ENCODE data around the gene SCGB1D1.
"Not testable (repeated sequence)": the region's sequence is repeated elsewhere in the genome, so short reads cannot be mapped to it uniquely, and the experiment has no call there.

SCGB1D1 gene

DNA sequence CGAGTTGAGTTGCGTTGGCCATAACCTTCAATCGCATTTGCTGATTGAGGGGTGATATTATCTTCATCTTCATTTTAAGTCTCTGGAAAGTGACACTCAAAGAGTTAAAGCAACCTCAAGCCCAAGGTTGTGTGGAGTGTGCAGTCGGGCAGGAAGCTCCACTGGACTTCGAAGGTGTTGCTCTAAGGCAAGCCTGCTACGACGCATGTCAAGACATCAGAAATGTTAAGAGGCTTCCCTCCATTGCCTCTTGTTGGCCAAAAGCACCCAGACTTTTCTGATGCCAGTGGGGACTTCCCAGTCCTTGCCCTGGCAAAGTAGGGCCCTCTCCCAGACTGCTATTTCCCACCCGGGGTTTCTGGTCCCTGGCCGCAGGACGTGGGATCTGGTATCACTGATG, 23.6 kb upstream of the SCGB1D1 start:
- no peak for DNase-seq (ENCODE audit: low read depth, low spot score)

DNA sequence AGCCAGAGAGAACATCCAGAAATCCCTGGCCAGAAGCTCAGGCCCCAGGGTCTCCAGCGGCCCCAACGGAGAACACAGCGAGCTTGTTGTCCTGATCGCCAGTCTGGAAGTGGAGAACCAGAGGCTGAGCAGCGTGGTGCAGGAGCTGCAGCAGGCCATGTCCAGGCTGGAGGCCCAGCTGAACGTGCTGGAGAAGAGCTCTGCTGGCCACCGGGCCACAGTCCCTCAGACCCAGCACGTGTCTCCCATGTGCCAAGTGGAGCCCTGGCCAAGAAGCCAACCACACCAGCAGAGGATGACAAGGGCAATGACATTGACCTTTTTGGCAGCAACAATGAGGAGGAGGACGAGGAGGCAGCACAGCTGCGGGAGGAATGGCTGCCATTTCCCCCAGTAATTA, 20.6 kb upstream of the SCGB1D1 start:
- no peak for DNase-seq (ENCODE audit: low read depth, low spot score)

DNA sequence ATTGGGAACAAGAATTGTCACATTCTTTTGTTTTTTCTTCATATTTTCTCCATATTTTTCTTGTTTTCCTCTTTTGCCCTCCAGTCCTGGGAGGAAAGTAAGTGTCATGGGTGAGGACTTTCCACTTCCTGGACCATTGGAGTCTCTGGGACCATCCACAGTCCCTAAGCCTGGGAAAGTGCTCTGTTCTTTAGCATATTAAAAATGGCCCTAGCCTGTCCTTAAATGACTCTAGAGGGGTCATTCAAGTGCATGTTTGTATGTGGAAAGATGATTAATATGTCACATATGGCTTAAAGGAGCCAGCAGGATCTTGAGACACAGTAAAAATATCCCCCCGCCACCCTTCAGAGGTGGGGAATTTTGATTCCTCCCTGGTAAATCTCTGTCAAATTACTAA, 20.1 kb upstream of the SCGB1D1 start:
- no peak for DNase-seq (ENCODE audit: low read depth, low spot score)

DNA sequence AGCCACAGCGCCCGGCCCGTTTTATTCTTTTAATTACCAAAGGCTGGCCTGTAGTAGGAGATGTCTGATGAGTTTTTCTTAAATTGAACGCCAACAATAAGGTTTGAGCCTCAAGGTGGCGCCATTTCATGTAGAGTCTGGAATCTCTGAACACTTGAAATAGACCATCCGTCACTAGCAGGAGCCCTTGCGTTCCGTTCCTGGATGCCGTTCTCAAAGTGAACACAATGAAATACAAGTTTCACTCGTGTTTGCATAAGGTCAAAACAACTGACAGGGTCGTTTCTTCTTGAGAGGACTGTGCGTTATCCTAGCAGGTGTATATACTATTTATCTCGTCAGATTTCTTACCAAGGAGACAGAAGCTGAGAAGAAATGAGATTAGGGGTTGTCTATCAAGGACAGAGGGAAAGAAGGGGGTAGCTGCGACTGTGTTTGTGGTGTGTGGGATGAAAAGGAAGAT, 18.7 kb upstream of the SCGB1D1 start:
- DNase-seq (ENCODE audit: low read depth, low spot score), result peak; percentile 50

DNA sequence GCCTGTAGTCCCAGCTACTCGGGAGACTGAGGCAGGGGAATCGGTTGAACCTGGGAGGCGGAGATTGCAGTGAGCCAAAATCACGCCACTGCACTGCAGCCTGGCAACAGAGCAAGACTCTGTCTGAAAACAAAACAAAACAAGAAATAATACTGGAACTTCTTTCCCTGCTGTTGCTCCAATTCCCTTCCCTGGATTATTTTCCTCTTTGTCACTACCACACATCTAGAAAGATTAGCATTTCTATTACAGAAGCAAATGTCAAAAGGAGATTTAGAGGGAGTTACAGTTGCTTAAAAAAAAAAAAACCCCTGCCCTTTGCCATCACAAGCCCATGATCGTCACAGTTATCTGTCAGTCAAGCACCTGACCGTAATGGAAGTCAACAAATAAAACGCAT, 17.7 kb upstream of the SCGB1D1 start:
- DNase-seq (ENCODE audit: low read depth, low spot score), result no peak

DNA sequence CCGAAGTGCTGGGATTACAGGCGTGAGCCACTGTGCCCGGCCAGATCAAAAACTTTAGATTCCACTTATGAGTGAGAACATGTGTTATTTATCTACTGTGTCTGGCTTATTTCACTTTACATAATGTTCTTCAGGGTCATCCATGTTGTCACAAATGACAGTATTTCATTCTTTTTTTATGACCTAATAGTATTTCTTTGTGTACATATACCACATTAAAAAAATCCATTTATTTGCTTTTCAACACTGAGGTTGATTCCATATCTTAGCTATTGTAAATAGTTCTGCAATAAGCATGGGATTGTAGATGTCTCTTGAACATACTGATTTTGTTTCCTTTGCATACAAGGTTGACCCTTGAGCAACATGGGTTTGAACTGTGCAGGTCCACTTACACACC, 13.2 kb upstream of the SCGB1D1 start:
- DNase-seq (ENCODE audit: low read depth, low spot score), result no peak

DNA sequence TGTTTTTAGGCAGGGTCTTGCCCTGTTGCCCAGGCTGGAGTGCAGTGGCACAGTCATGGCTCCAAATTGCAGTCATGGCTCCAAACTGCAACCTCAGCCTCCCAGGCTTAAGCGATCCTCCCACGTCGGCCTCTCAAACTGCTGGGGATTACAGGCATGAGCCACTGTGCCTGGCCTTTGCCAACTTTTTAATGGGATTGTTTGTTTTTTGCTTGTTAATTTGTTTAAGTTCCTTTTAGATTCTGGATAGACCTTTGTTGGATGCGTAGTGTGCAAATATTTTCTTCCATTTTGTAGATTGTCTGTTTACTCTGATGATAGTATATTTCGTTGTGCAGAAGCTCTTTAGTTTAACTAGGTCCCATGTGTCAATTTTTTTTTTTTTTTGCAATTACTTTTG, 10.0 kb upstream of the SCGB1D1 start:
- no peak for DNase-seq (ENCODE audit: low read depth, low spot score)

DNA sequence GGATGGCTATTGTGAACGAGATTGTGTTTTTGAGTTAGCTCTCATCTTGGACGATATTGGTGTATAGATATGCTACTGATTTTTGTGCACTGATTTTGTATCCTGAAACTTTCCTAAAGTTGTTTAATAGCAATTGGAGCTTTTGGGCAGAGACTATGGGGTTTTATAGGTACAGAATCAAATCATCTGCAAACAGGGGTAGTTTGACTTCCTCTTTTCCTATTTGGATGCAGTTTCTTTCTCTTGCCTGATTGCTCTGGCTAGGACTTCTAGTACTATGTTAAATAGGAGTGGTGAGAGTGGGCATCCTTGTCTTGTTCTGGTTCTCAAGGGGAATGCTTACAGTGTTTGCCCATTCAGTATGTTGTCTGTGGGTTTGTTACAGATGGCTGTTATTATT, 8.9 kb upstream of the SCGB1D1 start:
- no peak for DNase-seq (ENCODE audit: low read depth, low spot score)

DNA sequence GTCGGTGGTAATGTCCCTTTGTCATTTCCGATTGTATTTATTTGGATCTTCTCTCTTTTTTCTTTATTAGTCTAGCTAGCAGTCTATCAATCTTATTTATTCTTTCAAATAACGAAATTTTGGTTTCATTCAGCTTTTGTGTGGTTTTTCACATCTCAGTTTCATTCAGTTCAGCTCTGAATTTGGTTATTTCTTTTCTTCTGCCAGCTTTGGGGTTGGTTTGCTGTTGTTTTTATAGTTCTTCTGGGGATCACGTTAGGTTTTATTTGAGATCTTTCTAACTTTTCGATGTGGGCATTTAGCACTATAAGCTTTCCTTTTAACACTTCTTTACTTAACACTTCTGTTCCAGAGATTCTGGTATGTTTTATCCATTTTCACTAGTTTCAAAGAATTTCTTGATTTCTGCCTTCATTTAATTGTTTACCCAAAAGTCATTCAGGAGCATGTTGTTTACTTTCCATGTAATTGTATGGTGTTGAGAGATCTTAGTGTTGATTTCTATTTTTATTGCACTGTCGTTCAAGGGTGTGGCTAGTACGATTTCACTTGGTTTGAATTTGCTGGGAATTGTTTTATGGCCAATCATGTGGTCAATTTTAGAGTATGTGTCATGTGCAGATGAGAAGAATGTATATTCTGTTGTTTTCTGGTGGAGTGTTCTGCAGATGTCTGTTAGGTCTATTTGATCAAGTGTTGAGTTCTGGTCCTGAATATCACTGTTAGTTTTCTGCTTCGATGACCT, 7.7 kb upstream of the SCGB1D1 start:
- no peak for DNase-seq (ENCODE audit: low read depth, low spot score)

DNA sequence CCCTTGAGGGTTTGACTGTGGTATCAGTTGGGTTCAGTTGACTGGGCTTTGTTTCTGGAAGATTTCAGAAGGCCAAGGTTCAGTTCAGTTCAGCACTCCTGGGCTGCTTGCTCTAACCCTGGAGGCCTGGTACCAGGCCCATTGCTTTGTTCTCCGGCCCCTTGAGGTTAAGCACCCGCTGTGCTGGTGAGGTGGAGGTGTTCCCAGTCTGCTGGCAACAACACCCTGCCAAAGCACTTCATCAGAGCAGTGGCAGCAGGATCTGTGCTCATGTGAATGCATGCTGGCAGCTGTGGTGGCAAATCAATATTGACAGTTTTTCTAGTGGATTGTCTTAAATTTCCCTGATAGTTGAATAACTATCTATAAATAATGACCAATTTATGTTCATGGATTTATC, 3.8 kb upstream of the SCGB1D1 start:
- DNase-seq (ENCODE audit: low read depth, low spot score), result no peak

DNA sequence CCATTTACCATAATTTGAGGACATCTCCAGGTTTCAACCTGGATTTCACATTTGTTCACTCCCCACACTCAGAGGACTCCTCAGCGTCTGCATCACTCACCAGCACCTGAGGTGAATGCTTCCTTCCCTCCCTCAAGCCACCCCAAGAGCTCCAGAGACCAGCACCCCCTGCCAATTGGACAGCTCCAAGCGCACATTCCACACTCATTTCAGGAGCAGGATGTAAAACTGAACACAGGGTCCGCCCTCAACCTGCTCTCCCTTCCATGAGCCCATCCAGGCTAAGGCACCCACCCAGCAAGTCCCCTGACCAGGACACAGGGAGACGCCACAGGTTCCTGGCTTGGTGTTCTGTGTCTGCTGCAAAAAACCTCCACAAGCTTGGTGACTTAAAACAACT, 3.9 kb downstream of the SCGB1D1 start:
- DNase-seq (ENCODE audit: low read depth, low spot score), result no peak

DNA sequence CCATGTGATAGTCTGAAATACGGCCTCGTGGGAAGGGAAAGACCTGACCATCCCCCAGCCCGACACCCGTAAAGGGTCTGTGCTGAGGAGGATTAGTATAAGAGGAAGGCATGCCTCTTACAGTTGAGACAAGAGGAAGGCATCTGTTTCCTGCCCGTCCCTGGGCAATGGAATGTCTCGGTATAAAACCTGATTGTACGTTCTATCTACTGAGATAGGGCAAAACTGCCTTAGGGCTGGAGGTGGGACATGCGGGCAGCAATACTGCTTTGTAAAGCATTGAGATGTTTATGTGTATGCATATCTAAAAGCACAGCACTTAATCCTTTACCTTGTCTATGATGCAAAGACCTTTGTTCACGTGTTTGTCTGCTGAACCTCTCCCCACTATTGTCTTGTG, 5.0 kb downstream of the SCGB1D1 start:
- not testable (repeated sequence) for DNase-seq (ENCODE audit: low read depth, low spot score)

DNA sequence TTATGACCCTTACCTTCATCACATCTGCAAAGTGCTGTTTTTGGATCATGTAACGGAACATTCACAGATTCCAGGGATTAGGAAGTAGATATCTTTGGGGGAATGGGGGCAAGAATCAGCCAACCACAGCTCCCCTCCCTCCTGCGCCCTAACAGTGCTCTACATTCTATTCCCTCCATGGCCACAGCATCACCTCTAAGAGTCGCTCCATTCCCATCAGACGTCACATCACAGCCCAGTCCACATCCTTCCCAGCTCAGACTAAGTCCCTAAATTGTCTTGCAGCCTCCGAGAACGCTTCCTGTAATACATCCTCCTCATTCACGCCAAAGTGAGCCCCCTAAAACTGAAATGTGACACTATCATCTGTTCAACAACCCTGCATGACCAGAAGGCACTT, 5.9 kb downstream of the SCGB1D1 start:
- no peak for DNase-seq (ENCODE audit: low read depth, low spot score)

DNA sequence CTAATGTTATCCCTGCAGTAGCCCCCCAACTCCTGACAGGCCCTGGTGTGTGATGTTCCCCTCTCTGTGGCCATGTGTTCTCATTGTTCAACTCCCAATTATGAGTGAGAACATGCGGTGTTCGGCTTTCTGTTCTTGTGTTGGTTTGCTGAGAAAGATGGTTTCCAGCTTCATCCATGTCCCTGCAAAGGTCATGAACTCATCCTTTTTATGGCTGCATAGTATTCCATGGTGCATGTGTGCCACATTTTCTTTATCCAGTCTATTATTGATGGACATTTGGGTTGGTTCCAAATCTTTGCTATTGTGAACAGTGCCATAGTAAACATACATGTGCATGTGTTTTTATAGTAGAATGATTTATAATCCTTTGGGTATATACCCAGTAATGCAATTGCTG, 7.4 kb downstream of the SCGB1D1 start:
- DNase-seq (ENCODE audit: low read depth, low spot score), result not testable (repeated sequence)

DNA sequence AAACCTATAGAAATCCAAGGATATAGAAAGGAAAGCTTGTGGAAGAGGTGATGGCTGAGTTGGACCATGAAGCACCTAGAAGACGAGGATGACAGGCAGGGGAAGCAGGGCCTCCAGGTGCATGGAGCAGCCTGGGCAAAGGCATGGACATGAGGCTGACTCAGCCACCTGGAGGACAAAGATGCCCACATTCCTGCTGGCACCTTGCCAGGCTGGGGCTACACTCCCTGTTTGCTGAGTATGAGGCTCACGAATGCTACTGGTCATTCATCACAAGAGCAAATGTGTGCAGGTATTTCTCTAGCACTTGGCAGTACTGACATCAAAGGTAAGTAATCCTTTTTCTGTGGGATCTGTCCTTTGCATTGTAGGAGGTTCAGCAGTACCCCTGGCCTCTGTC, 11.4 kb downstream of the SCGB1D1 start:
- no peak for DNase-seq (ENCODE audit: low read depth, low spot score)

DNA sequence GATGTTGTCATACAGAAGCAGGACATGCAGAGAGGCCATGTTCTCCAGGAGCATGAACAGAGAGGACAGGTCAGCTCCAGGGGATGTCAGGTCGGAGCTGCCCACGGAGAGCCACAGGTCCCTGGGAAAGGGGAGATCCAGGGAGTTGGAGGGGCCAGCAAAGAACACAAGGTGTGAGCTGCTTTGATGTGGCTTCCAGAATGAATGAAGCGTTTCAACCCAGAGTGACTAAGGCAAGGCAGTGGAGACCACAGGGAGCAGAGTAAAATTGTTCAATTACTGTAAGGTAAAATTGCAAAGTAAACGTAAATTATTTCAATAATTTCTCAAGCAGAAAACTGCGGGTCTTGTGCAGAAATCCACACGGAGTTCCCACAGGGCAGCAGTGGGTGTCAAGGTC, 12.9 kb downstream of the SCGB1D1 start:
- no peak for DNase-seq (ENCODE audit: low read depth, low spot score)

DNA sequence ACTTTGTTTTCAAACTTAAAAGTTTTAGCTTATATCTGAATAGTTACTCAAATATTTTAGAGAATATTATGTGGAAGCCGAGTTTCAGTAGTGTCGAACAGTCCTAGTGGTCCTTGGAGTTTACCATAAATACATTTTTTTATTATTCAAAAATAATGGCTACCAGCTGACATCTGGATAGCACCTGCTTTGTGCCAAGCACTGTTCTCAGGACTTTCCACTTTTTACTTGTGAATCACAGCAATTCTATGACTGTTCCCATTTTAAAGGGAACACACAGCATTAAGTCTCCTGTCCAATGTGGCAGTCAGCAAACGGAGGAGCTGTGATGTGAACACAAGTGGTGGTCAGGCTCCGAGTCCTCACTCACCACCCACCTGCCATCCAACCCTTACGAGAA, 14.4 kb downstream of the SCGB1D1 start:
- no peak for DNase-seq (ENCODE audit: low read depth, low spot score)

DNA sequence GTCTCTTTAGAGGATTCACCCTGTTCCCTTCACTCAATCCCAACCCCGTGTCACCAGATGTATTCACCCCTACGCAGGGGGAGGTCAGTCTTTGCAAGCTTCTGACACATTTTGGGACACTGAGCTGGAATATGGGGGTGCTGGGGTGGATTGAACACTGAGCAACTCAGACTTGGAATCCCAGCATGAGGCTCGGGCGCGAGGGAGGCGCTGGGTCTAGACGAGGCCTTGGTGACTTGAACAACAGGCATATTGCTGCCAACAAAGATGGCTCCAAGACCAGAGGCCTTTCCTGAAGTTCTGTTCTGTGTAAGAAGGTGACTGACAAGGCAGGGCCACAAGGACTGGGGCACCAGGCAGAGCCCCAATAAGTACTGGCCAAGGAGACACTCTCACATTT, 15.4 kb downstream of the SCGB1D1 start:
- DNase-seq (ENCODE audit: low read depth, low spot score), result no peak

DNA sequence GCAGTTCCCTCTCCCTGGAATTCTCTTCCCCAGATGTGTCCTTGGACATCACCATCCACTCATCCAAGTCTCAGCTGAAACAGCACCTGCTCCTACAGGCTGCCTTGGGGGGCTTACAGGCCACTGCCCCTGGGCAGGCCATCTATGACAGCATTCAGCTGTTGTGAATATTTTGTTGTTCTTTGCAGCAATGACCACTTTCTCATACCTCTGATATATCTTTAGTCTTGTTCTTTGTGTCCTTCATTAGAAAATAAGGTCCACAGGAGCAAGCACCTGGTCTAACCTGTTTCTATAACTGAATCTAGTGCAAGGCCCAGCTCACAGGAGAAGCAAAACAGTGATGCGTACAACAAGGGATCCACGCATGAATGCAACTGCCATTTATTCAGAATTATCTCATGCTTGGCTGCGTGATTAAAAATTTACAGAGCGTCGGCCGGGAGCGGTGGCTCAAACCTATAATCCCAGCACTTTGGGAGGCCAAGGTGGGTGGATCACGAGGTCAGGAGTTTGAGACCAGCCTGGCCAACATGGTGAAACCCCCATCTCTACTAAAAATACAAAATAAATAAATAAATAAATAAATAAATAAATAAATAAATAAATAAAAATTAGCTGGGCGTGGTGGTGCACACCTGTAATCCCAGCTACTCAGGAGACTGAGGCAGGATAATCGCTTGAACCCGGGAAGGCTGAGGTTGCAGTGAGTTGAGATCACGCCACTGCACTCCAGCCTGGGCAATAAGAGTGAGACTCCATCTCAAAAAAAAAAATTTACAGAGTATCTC, 16.5 kb downstream of the SCGB1D1 start:
- DNase-seq (ENCODE audit: low read depth, low spot score), result not testable (repeated sequence)

DNA sequence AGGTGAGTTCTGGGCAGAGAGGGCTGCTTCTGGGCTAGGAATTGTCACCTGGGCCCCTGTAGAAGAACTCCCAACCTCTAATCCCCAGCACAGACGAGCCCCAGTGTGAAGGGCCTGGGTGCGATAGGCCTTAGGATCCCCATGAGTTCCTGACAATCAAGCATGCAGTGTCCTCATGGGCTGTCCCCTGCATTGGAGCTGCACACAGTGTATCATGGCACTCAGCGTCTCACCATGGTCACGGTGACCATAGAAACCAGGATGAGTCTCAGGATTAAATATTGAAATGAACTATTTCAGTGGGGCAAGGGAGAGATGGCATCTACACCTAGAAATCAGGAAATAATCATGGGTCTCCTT, 18.7 kb downstream of the SCGB1D1 start:
- DNase-seq (ENCODE audit: low read depth, low spot score), result no peak

DNA sequence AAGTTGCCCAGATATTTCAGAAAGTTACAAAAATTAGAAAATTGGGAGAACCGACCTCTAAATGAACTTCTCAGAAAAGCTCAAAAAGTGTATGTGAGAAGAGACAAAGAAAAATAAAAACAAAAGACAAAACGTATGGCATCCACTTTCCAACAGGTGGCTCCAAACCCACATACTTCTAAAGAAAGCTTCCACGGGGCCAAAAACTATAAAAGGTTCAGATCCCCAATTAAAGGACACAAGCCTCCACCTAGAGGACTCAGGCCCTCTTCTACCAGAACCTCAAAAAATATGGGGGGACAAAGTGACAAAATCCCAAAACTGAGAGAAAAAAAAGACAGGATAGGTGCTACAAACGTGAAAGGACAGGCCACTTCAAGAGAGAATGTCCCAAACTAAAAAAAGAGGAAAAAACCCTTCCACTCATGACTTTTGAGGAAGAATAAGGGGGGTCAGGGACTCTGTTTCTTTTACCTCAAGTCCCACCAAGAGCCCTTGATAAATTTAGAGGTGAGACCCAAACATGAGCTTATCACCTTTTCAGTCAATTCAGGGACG, 27.3 kb downstream of the SCGB1D1 start:
- DNase-seq (ENCODE audit: low read depth, low spot score), result no peak

DNA sequence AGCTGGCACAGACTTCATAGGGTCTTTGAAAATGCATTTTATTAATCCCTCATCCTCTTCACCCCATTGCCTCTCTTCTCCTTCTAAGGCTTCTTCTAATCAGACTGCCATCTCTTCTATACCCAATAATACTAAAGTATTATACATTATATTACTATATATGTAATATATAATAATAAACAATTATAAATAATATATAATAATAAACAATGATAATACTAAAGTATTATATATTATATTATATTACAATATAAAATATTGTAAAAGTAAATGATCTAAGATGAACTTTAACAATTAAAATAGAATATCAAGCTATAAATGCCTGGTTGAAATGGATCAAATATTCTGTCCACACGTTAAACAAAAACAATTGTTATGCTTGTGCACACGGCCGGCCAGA, 31.5 kb downstream of the SCGB1D1 start:
- DNase-seq (ENCODE audit: low read depth, low spot score), result no peak

DNA sequence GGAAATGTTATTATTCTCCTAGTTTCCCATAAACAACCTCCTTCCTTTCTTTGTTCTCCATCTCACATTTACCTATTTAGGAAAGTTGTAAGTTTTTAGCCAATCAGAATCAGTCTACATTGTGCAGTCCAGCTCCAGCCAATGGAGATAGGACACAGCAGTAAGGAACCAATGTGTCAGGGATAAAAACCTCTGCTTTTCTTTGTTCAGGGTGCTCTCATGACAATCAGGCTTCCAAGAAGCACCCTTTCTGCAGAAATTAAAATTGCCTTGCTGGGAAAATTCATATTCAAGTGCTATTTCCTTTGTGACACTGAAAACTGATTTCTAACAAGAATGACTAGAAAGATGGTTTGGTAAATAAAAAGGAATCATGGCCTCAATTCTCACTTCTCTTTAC, 33.1 kb downstream of the SCGB1D1 start:
- no peak for DNase-seq (ENCODE audit: low read depth, low spot score)
